Aorta (tissue), 5 donors: ENCODE measurements around the gene PRSS12. TPM values are rescaled to one million over a fixed set of nuclear protein-coding genes. Genes with fewer than 3 reads are reported as not detected.

Experiments used
- ATAC-seq: fragments of 200-7000 bp; cut with Tn5 transposase; one replicate; pipeline ENCODE4 v1.9.1; 2022; ENCODE audit warnings: moderate library complexity; ENCODE audit not compliant: low FRiP score
- DNase-seq, 2 donors: peaks; one replicate each; pipeline ENCODE4 v3.0.0-alpha.2; 2020
- H3K27ac ChIP-seq, 2 donors: one replicate each; pipeline ENCODE4 v1.5.1; 2013; ENCODE audit warnings: low read length in 2 of 2, mild to moderate bottlenecking in 2 of 2, moderate library complexity in 2 of 2, control low read depth in 1 of 2, inconsistent platforms in 1 of 2, low read depth in 1 of 2
- H3K27me3 ChIP-seq, 2 donors: one replicate each; pipeline ENCODE4 v1.6.1; 2013; ENCODE audit warnings: control low read depth in 1 of 2, low read length in 1 of 2, mild to moderate bottlenecking in 1 of 2, moderate library complexity in 1 of 2; ENCODE audit not compliant: insufficient read depth in 2 of 2, control insufficient read depth in 1 of 2
- H3K36me3 ChIP-seq, 2 donors: one replicate each; pipeline ENCODE4 v1.6.1; 2013; ENCODE audit warnings: control low read depth in 1 of 2, low read length in 1 of 2, mild to moderate bottlenecking in 1 of 2; ENCODE audit not compliant: insufficient read depth in 2 of 2, control insufficient read depth in 1 of 2
- H3K4me1 ChIP-seq, 2 donors: one replicate each; pipeline ENCODE4 v1.6.1; 2013; ENCODE audit warnings: low read length in 2 of 2, control low read depth in 1 of 2, mild to moderate bottlenecking in 1 of 2, moderate library complexity in 1 of 2; ENCODE audit not compliant: insufficient read depth in 2 of 2, control insufficient read depth in 1 of 2
- H3K4me3 ChIP-seq, 2 donors: one replicate each; pipeline ENCODE4 v1.5.1; 2013; ENCODE audit warnings: low read length in 2 of 2, control low read depth in 1 of 2, mild to moderate bottlenecking in 1 of 2
- H3K9me3 ChIP-seq: one replicate; pipeline ENCODE4 v1.6.1; 2013; ENCODE audit warnings: mild to moderate bottlenecking, low read length; ENCODE audit not compliant: control insufficient read depth
- WGBS, 2 donors: extraction: QIAGEN DNeasy Blood & Tissue Kit; methylation state at CpG; one replicate each; pipeline ENCODE4 v1.1.7; 2013; 5-methylcytosine and 5-hydroxymethylcytosine counted together
- intact Hi-C, 2 donors: fragments of 100-400 bp; cut with DNase I; formaldehyde crosslinking; loops; one replicate each; pipeline versions ENCODE4 v1.14.2 to v1.15.0; 2022
- polyA plus RNA-seq, 2 donors: library from polyadenylated mRNA; stranded (reverse); fragments of 200-250 nt; gene quantifications; one replicate each; pipeline ENCODE4 v1.2.3, GENCODE V29; 2013
- total RNA-seq, 2 donors: library from RNA; stranded (reverse); fragmentation: NEBNext Ultra II Directional; extraction: Animal tissue kit (Norgen Biotek cat#: 25700); gene quantifications; one replicate each; pipeline ENCODE4 v1.2.1, GENCODE V29; 2021
- donor health status: healthy with polysubstance abuse.
- donor health status: Bipolar disorder and iron deficiency.
- donor health status: DM: no; HTN: no; CAD: no.
- donor health status: DM: no; HTN: no; CAD: no.
- donor health status: DM: yes; HTN: yes; CAD: no.

Gene PRSS12
- total and polyA plus RNA-seq, 4 donors = 0.18 to 0.50 TPM; not detected in 2

DNA sequence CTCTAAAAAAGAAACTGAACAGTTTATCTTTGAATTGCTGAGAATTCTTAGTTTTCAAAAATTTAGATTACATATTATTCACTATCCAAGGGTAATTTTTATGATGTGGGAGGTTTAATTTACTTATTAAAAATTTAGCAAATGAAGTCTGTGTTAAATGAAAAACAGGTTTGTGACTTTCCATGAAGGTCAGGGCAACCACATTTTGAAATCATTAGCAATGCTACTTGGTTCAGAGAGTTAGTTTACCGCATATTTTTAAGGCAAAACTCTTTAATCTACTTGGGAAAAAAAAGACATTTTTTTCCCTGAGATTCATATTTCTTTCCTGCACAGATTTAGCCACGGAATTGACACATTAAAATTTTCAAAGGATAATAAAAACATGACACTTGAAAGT, 37.3 kb upstream of the PRSS12 start:
- no peaks in the 10 kb centered on the region for H3K27me3 ChIP-seq
- H3K4me1 ChIP-seq = no peaks in the 10 kb centered on the region
- no peak overlapping the region for H3K4me3 ChIP-seq
- intact Hi-C loops = no loop called here
- no peak overlapping the region for H3K27ac ChIP-seq
- H3K9me3 ChIP-seq = peaks cover 1% of the 10 kb centered on the region
- WGBS, 2 donors = 66 to 69% methylated on average over 2 of the region's 2 CpGs
- ATAC-seq = no peak
- no peak for DNase-seq
- no peaks in the 10 kb centered on the region for H3K36me3 ChIP-seq

DNA sequence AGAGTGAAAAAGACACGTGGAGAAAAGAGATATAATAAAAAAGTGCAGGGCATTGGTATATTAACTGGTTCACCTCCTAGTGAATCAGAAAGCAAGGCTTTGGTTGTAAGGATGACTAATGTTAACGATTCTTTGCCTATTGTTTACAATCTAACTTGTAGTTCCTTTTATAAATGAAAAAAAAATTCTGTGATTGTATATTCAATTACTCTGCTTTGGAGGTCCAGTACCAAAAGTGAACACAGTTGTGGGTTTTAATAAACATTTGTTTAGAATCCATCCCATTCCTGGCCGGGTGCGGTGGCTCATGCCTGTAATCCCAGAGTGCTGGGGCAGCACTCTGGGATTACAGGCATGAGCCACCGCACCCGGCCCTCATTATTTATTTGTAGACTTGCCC, 36.9 kb upstream of the PRSS12 start:
- no peak overlapping the region for H3K4me3 ChIP-seq
- ATAC-seq (no peak), DNase-seq (no peak)
- no peaks in the 10 kb centered on the region for H3K27me3 ChIP-seq
- intact Hi-C loops = no loop called here
- no peaks in the 10 kb centered on the region for H3K4me1 ChIP-seq
- no peaks in the 10 kb centered on the region for H3K36me3 ChIP-seq
- WGBS, 2 donors = 56 to 67% methylated on average over 6 of the region's 6 CpGs
- H3K27ac ChIP-seq = no peak overlapping the region
- H3K9me3 ChIP-seq = peaks cover 1% of the 10 kb centered on the region

GRCh38 chr4:118388606-118389005, 35.8 kb upstream of the PRSS12 start:
- ATAC-seq (no peak), DNase-seq (no peak)
- H3K4me3 ChIP-seq = no peak overlapping the region
- H3K4me1 ChIP-seq = no peaks in the 10 kb centered on the region
- peaks cover 1% of the 10 kb centered on the region for H3K9me3 ChIP-seq
- H3K36me3 ChIP-seq = no peaks in the 10 kb centered on the region
- WGBS, 2 donors = 58 to 60% methylated on average over 6 of the region's 6 CpGs
- H3K27me3 ChIP-seq = no peaks in the 10 kb centered on the region
- intact Hi-C loops = no loop called here
- no peak overlapping the region for H3K27ac ChIP-seq

- WGBS, 2 donors = 68 to 70% methylated on average over 3 of the region's 3 CpGs
- H3K4me3 ChIP-seq = no peak overlapping the region
Measured at GRCh38 chr4:118381902-118382301, 29.1 kb upstream of the PRSS12 start.

DNA sequence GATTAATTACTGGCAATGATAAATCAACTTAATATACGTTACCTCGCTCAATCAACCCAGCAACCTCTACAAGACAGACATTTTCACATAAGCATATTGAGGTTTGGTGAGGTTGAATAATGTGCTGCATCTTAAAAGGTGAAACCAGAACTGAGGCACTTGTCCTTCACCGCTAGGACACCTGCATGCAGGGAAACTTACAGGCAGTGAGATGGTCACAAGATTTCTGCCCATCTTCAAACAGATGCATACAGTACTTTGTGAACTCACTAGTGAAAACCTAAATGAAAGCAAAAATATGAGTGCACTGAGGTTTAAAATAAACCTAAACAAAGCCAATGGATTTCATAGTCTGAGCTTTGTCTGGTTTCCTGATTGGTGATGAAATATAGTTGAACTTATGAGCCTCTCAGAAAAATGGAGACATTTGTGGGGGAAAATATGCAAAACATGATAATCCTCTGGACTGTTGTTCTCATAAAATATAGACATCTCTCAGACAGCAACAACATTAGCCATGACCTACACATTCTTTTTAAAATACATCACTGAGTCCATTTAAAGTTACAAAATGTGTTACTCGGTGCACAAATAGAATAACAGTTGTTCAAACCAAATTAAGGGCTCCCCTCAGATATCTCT, 20.9 kb upstream of the PRSS12 start:
- Histone ChIP-seq H3K36me3 (no peaks in the 10 kb centered on the region), H3K27me3 (peaks cover 0 to 2% of the 10 kb centered on the region in 2 donors), H3K27ac (no peak overlapping the region), H3K4me3 (no peak overlapping the region), H3K4me1 (no peaks in the 10 kb centered on the region), H3K9me3 (no peaks in the 10 kb centered on the region)
- 58 to 63% methylated on average over 4 of the region's 4 CpGs for WGBS, 2 donors
- intact Hi-C loops = no loop called here
- ATAC-seq = no peak
- no peak for DNase-seq

More at GRCh38 chr4:118381902-118382301, 29.1 kb upstream of the PRSS12 start:
- H3K9me3 ChIP-seq = no peaks in the 10 kb centered on the region
- intact Hi-C loops = no loop called here
- DNase-seq = no peak
- ATAC-seq = no peak
- H3K27ac ChIP-seq = no peak overlapping the region
- no peaks in the 10 kb centered on the region for H3K4me1 ChIP-seq
- H3K36me3 ChIP-seq = no peaks in the 10 kb centered on the region
- no peaks in the 10 kb centered on the region for H3K27me3 ChIP-seq

DNA sequence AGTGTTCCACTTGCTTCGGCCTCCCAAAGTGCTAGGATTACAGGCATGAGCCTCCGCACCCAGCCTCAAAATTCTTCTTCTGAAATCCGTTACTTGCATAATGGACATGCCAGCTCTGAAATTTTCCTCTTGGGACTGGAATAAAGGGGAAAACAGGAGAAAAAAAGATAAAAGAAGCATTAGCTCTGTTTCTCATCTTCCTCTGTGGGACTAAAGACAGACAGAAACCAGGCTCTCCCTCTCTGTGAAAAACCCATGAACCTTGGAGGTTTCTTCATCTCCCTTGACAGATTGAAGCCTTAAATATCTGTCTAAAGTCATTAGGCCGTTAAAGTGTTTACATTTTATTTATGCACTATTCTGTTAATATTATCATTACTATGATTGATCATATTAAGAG, 19.4 kb upstream of the PRSS12 start:
- intact Hi-C loops = no loop called here
- no peaks in the 10 kb centered on the region for H3K9me3 ChIP-seq
- H3K4me1 ChIP-seq = no peaks in the 10 kb centered on the region
- WGBS, 2 donors = 54 to 74% methylated on average over 4 of the region's 4 CpGs
- peaks cover 0 to 2% of the 10 kb centered on the region in 2 donors for H3K27me3 ChIP-seq
- ATAC-seq (no peak), DNase-seq (no peak)
- H3K4me3 ChIP-seq = no peak overlapping the region
- no peak overlapping the region for H3K27ac ChIP-seq
- no peaks in the 10 kb centered on the region for H3K36me3 ChIP-seq

DNA sequence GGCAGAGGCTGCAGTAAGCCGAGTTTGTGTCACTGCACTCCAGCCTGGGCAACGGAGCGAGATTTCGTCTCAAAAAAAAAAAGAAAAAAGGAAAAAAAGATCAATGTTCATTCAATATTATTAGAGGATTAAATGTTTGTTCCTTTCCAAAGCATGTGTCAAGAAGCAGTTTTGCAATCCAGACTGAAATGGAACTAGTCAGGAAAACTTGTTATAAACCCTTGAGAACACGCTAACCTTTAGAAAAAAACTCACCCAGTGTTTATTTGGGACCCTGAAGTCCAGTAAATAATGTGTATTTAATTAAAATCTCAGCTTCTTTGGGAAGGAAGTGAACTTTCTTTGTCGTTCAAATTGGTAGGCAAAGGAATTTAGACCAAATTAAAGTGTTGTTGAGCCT, 16.4 kb upstream of the PRSS12 start:
- intact Hi-C loops = no loop called here
- no peaks in the 10 kb centered on the region for H3K9me3 ChIP-seq
- no peaks in the 10 kb centered on the region for H3K4me1 ChIP-seq
- no peaks in the 10 kb centered on the region for H3K36me3 ChIP-seq
- ATAC-seq (no peak), DNase-seq (no peak)
- WGBS, 2 donors = 83 to 85% methylated on average over 6 of the region's 6 CpGs
- no peak overlapping the region for H3K4me3 ChIP-seq
- no peak overlapping the region for H3K27ac ChIP-seq
- peaks cover 0 to 2% of the 10 kb centered on the region in 2 donors for H3K27me3 ChIP-seq

GRCh38 chr4:118367872-118368271, 15.1 kb upstream of the PRSS12 start:
- no peak for DNase-seq
- Histone ChIP-seq H3K27me3 (no peaks in the 10 kb centered on the region), H3K36me3 (no peaks in the 10 kb centered on the region), H3K27ac (no peak overlapping the region), H3K4me3 (no peak overlapping the region), H3K4me1 (no peaks in the 10 kb centered on the region), H3K9me3 (no peaks in the 10 kb centered on the region)
- WGBS, 2 donors = 44 to 56% methylated on average over 2 of the region's 2 CpGs
- intact Hi-C loops = no loop called here
- ATAC-seq = no peak

- DNase-seq = no peak
- WGBS, 2 donors = 89 to 94% methylated on average over 3 of the region's 3 CpGs
- Histone ChIP-seq H3K9me3 (no peaks in the 10 kb centered on the region), H3K27me3 (no peaks in the 10 kb centered on the region), H3K27ac (no peak overlapping the region), H3K36me3 (no peaks in the 10 kb centered on the region), H3K4me3 (no peak overlapping the region), H3K4me1 (no peaks in the 10 kb centered on the region)
- intact Hi-C loops = no loop called here
- no peak for ATAC-seq
Measured at GRCh38 chr4:118367361-118367760, 14.6 kb upstream of the PRSS12 start.
